GM23338 (cell line): ENCODE data around the gene DPYSL5. TPM values are rescaled to one million over a fixed set of nuclear protein-coding genes. Genes with fewer than 3 reads are reported as not detected.

Experiments
- ATAC-seq: fragments of 200-7000 bp; cut with Tn5 transposase; 3 replicates; pipeline ENCODE4 v1.9.1; 2020
- DNase-seq: peaks from one replicate; pipeline ENCODE4 v3.0.0-alpha.2; 2015; ENCODE audit warnings: low spot score
- H2AFZ ChIP-seq: fragments of 200-600 bp; sonication (generic); 2 replicates; pipeline ENCODE4 v1.8.0; 2016; ENCODE audit warnings: antibody characterized with exemption, mild to moderate bottlenecking, moderate library complexity
- H3F3A ChIP-seq: fragments of 200-600 bp; sonication (generic); replicated peaks from 2 replicates; pipeline ENCODE4 v1.8.0; 2017; ENCODE audit warnings: antibody characterized with exemption, mixed run types, low read depth
- H3K27ac ChIP-seq: fragments of 200-600 bp; sonication (generic); 2 replicates; pipeline ENCODE4 v1.6.1; 2016; ENCODE audit warnings: low read depth
- H3K27me3 ChIP-seq: fragments of 200-600 bp; sonication (generic); 2 replicates; pipeline ENCODE4 v1.8.0; 2016; ENCODE audit warnings: mild to moderate bottlenecking, mixed run types, moderate library complexity; ENCODE audit not compliant: insufficient read depth
- H3K36me3 ChIP-seq: fragments of 200-600 bp; sonication (generic); 2 replicates; pipeline ENCODE4 v1.8.0; 2016; ENCODE audit warnings: mild to moderate bottlenecking; ENCODE audit not compliant: insufficient read depth
- H3K4me1 ChIP-seq: fragments of 200-600 bp; sonication (generic); 2 replicates; pipeline ENCODE4 v1.8.0; 2016; ENCODE audit warnings: mild to moderate bottlenecking, moderate library complexity; ENCODE audit not compliant: insufficient read depth
- H3K4me2 ChIP-seq: fragments of 200-600 bp; sonication (generic); 2 replicates; pipeline ENCODE4 v1.7.1; 2017; ENCODE audit warnings: mixed run types
- H3K4me3 ChIP-seq: fragments of 200-600 bp; sonication (generic); 2 replicates; pipeline ENCODE4 v1.6.1; 2016; ENCODE audit warnings: mixed run types
- H3K79me2 ChIP-seq: fragments of 200-600 bp; sonication (generic); replicated peaks from 2 replicates; pipeline ENCODE4 v1.8.0; 2017; ENCODE audit warnings: mild to moderate bottlenecking; ENCODE audit not compliant: insufficient read depth
- H3K9me2 ChIP-seq: fragments of 200-600 bp; sonication (generic); 2 replicates; pipeline ENCODE4 v1.8.0; 2017; ENCODE audit not compliant: insufficient read depth
- H4K20me1 ChIP-seq: fragments of 200-600 bp; sonication (generic); replicated peaks from 2 replicates; pipeline ENCODE4 v1.8.0; 2017; ENCODE audit warnings: mild to moderate bottlenecking; ENCODE audit not compliant: insufficient read depth
- H3K27ac Mint-ChIP-seq: 2 replicates; pipeline ENCODE4 v1.8.0; 2020; ENCODE audit warnings: inconsistent platforms, mild to moderate bottlenecking, moderate library complexity, mixed read lengths
- H3K27me3 Mint-ChIP-seq: 3 replicates; pipeline ENCODE4 v1.8.0; 2022; ENCODE audit warnings: low read depth, mild to moderate bottlenecking, moderate library complexity, mixed read lengths, inconsistent platforms; ENCODE audit not compliant: insufficient read depth, poor library complexity
- H3K36me3 Mint-ChIP-seq: 3 replicates; pipeline ENCODE4 v1.8.0; 2021; ENCODE audit warnings: low read depth, mild to moderate bottlenecking, inconsistent platforms, moderate library complexity, mixed read lengths
- H3K4me1 Mint-ChIP-seq: 3 replicates; pipeline ENCODE4 v1.8.0; 2020; ENCODE audit warnings: mild to moderate bottlenecking, inconsistent platforms, mixed read lengths
- H3K4me3 Mint-ChIP-seq: 3 replicates; pipeline ENCODE4 v1.8.0; 2021; ENCODE audit warnings: moderate library complexity, mild to moderate bottlenecking, inconsistent platforms, mixed read lengths
- H3K9me3 Mint-ChIP-seq: 3 replicates; pipeline ENCODE4 v1.8.0; 2020; ENCODE audit warnings: moderate library complexity, mild to moderate bottlenecking, inconsistent platforms, mixed read lengths
- ETS1 ChIP-seq: IDR thresholded peaks from 2 replicates; pipeline ENCODE4 v1.6.1; 2016; ENCODE audit warnings: antibody characterized with exemption
- EZH2 ChIP-seq: fragments of 200-600 bp; sonication (generic); IDR thresholded peaks from one replicate; pipeline ENCODE4 v1.8.0; 2017; ENCODE audit warnings: antibody characterized with exemption, mild to moderate bottlenecking, low read depth; ENCODE audit not compliant: unreplicated experiment
- JUNB ChIP-seq: IDR thresholded peaks from one replicate; pipeline ENCODE4 v1.6.1; 2016; ENCODE audit warnings: antibody characterized with exemption; ENCODE audit not compliant: unreplicated experiment
- NANOG ChIP-seq: IDR thresholded peaks from 2 replicates; pipeline ENCODE4 v1.6.1; 2016; ENCODE audit warnings: antibody characterized with exemption, borderline replicate concordance
- POLR2AphosphoS5 ChIP-seq: IDR thresholded peaks from 2 replicates; pipeline ENCODE4 v1.6.1; 2016; ENCODE audit warnings: antibody characterized with exemption, low read depth
- REST ChIP-seq: IDR thresholded peaks from one replicate; pipeline ENCODE4 v1.6.1; 2018; ENCODE audit warnings: antibody characterized with exemption; ENCODE audit not compliant: unreplicated experiment
- STAT1 ChIP-seq: IDR thresholded peaks from one replicate; pipeline ENCODE4 v1.6.1; 2016; ENCODE audit warnings: antibody characterized with exemption; ENCODE audit not compliant: unreplicated experiment
- ZNF331 ChIP-seq: fragments of 250-450 bp; sonication (Bioruptor Pico); IDR thresholded peaks from 2 replicates; pipeline ENCODE4 v1.5.0; 2020; ENCODE audit warnings: low read depth, mild to moderate bottlenecking, moderate library complexity
- polyA plus RNA-seq: library from polyadenylated mRNA; unstranded; fragments of >200 nt; fragmentation: Nextera tagmentation; extraction: Ambion mirVana; gene quantifications from 2 replicates; pipeline ENCODE4 v1.2.1, GENCODE V29; 2016
- total RNA-seq: library from RNA; depleted of rRNA; stranded (reverse); fragments of >200 nt; shearing (Covaris generic); gene quantifications from 2 replicates; pipeline ENCODE4 v1.2.3, GENCODE V29; 2014

The DPYSL5 gene
- total and polyA plus RNA-seq, 2 experiments from 2014 or later, result 3.1 to 8.1 TPM

GRCh38 chr2:26860211-26860850 lies 12.4 kb downstream of the DPYSL5 start (continued):
- no peak for TF ChIP-seq EZH2
- TF ChIP-seq JUNB, result no peak
- no peak for TF ChIP-seq ZNF331 (CRISPR knock-in tag)
- TF ChIP-seq STAT1, result no peak
- no peak for TF ChIP-seq POLR2AphosphoS5
- TF ChIP-seq NANOG, result no peak
- TF ChIP-seq REST, result no peak
- no peak for TF ChIP-seq ETS1

GRCh38 chr2:26861610-26862224 lies 13.8 kb downstream of the DPYSL5 start:
- no peak overlapping the region for H3K4me3 Mint-ChIP-seq
- no peaks in the 10 kb centered on the region for H3K4me1 Mint-ChIP-seq
- H3K4me1 ChIP-seq, result no peaks in the 10 kb centered on the region
- peaks cover 6% of the 10 kb centered on the region for H3K27me3 Mint-ChIP-seq
- H3K79me2 ChIP-seq, result no peaks in the 10 kb centered on the region
- H3K36me3 Mint-ChIP-seq, result no peaks in the 10 kb centered on the region
- no peak overlapping the region for H3K27ac ChIP-seq
- 0 out of 2 replicates have a peak, but pooled peaks cover 2% of the 10 kb centered on the region for H3K27me3 ChIP-seq
- no peak overlapping the region for H2AFZ ChIP-seq
- no peaks in the 10 kb centered on the region; the same call in 1 of the 2 replicates for H4K20me1 ChIP-seq
- H3K9me2 ChIP-seq, result no peaks in the 10 kb centered on the region
- no peaks in the 10 kb centered on the region for H3K9me3 Mint-ChIP-seq
- H3K36me3 ChIP-seq, result no peaks in the 10 kb centered on the region
- no peak overlapping the region for H3K4me2 ChIP-seq
- no peak for DNase-seq
- H3K4me3 ChIP-seq, result no peak overlapping the region
- no peak overlapping the region for H3K27ac Mint-ChIP-seq
- no peaks in the 10 kb centered on the region for H3F3A ChIP-seq
- ATAC-seq, result no peak
- no peak for TF ChIP-seq ZNF331 (CRISPR knock-in tag)
- no peak for TF ChIP-seq EZH2
- no peak for TF ChIP-seq ETS1
- no peak for TF ChIP-seq REST
- TF ChIP-seq NANOG, result no peak
- no peak for TF ChIP-seq STAT1
- no peak for TF ChIP-seq POLR2AphosphoS5
